SK-N-SH treated with all-trans-retinoic acid at 6 μM for 48 hours (cell line): ENCODE measurements around the gene MGMT.

Experiments used
- ATAC-seq: fragments of 200-7000 bp; cut with Tn5 transposase; 3 replicates; pipeline ENCODE4 v1.9.1; 2020; ENCODE audit warnings: mild to moderate bottlenecking, moderate library complexity
- ARNTL ChIP-seq: fragments of 450-650 bp; formaldehyde crosslinking; IDR thresholded peaks from 2 replicates; pipeline ENCODE4 v1.5.0; 2020; ENCODE audit warnings: low read depth, mild to moderate bottlenecking, moderate library complexity, borderline replicate concordance
- BACH2 ChIP-seq: fragments of 250-450 bp; sonication (Bioruptor Pico); IDR thresholded peaks from 2 replicates; pipeline ENCODE4 v1.9.0; 2021; ENCODE audit warnings: mild to moderate bottlenecking, borderline replicate concordance
- CREB5 ChIP-seq: fragments of 250-450 bp; sonication (Bioruptor Pico); IDR thresholded peaks from 2 replicates; pipeline ENCODE4 v1.5.1; 2020; ENCODE audit warnings: low read depth, mild to moderate bottlenecking, moderate library complexity
- CSDC2 ChIP-seq: fragments of 250-450 bp; sonication (Bioruptor Pico); IDR thresholded peaks from 2 replicates; pipeline ENCODE4 v1.5.0; 2020; ENCODE audit warnings: mild to moderate bottlenecking, moderate library complexity
- ESRRG ChIP-seq: fragments of 250-450 bp; sonication (Bioruptor Pico); IDR thresholded peaks from 2 replicates; pipeline ENCODE4 v1.6.1; 2021; ENCODE audit warnings: mild to moderate bottlenecking
- GLIS3 ChIP-seq: fragments of 250-450 bp; sonication (Bioruptor Pico); IDR thresholded peaks from 2 replicates; pipeline ENCODE4 v1.5.0; 2020; ENCODE audit warnings: mild to moderate bottlenecking, moderate library complexity
- ISL1 ChIP-seq: fragments of 250-450 bp; sonication (Bioruptor Pico); IDR thresholded peaks from 2 replicates; pipeline ENCODE4 v2.1.2; 2022; ENCODE audit warnings: mild to moderate bottlenecking, moderate library complexity
- OSR1 ChIP-seq: fragments of 250-450 bp; sonication (Bioruptor Pico); IDR thresholded peaks from 2 replicates; pipeline ENCODE4 v1.8.0; 2022; ENCODE audit warnings: moderate library complexity, mild to moderate bottlenecking, inconsistent platforms
- PATZ1 ChIP-seq: fragments of 250-450 bp; sonication (Bioruptor Pico); IDR thresholded peaks from 2 replicates; pipeline ENCODE4 v1.8.0; 2020; ENCODE audit warnings: mild to moderate bottlenecking, moderate library complexity, borderline replicate concordance
- PPARA ChIP-seq: fragments of 250-450 bp; sonication (Bioruptor Pico); IDR thresholded peaks from 2 replicates; pipeline ENCODE4 v1.5.0; 2020; ENCODE audit warnings: mild to moderate bottlenecking, borderline replicate concordance
- SNAI2 ChIP-seq: fragments of 250-450 bp; sonication (Bioruptor Pico); IDR thresholded peaks from 2 replicates; pipeline ENCODE4 v1.5.0; 2020; ENCODE audit warnings: mild to moderate bottlenecking, moderate library complexity
- TCF4 ChIP-seq: fragments of 250-450 bp; sonication (Bioruptor Pico); IDR thresholded peaks from 2 replicates; pipeline ENCODE4 v1.8.0; 2021; ENCODE audit warnings: mild to moderate bottlenecking, moderate library complexity, borderline replicate concordance
- TOX ChIP-seq: fragments of 250-450 bp; sonication (Bioruptor Pico); IDR thresholded peaks from 2 replicates; pipeline ENCODE4 v1.8.0; 2021; ENCODE audit warnings: mild to moderate bottlenecking, moderate library complexity, borderline replicate concordance
- ZC3H10 ChIP-seq: fragments of 250-450 bp; sonication (Bioruptor Pico); IDR thresholded peaks from 2 replicates; pipeline ENCODE4 v1.5.1; 2021; ENCODE audit warnings: mild to moderate bottlenecking, moderate library complexity
- ZFP3 ChIP-seq: fragments of 250-450 bp; sonication (Bioruptor Pico); IDR thresholded peaks from 2 replicates; pipeline ENCODE4 v1.5.0; 2020; ENCODE audit warnings: mild to moderate bottlenecking, moderate library complexity
- ZNF565 ChIP-seq: fragments of 450-650 bp; formaldehyde crosslinking; conservative IDR thresholded peaks from 2 replicates; pipeline ENCODE4 v1.5.0; 2020; ENCODE audit warnings: low read depth, mild to moderate bottlenecking, moderate library complexity
- ZNF70 ChIP-seq: fragments of 450-650 bp; formaldehyde crosslinking; IDR thresholded peaks from 2 replicates; pipeline ENCODE4 v1.5.0; 2020; ENCODE audit warnings: mild to moderate bottlenecking, moderate library complexity
- ZNF8 ChIP-seq: fragments of 450-650 bp; formaldehyde crosslinking; IDR thresholded peaks from 2 replicates; pipeline ENCODE4 v1.5.0; 2020; ENCODE audit warnings: mild to moderate bottlenecking, moderate library complexity
- TF ChIP-seq, protein P1 (sequence below): fragments of 250-450 bp; sonication (Bioruptor Pico); IDR thresholded peaks from 2 replicates; pipeline ENCODE4 v1.5.1; 2021; ENCODE audit warnings: mild to moderate bottlenecking, moderate library complexity
- TF ChIP-seq, protein P2 (sequence below): fragments of 250-450 bp; sonication (Bioruptor Pico); IDR thresholded peaks from 2 replicates; pipeline ENCODE4 v1.8.0; 2021; ENCODE audit warnings: low read depth, mild to moderate bottlenecking, moderate library complexity, borderline replicate concordance

Gene MGMT

GRCh38 chr10:129679207-129679606 lies 212.2 kb downstream of the MGMT start:
- TF ChIP-seq GLIS3 (CRISPR knock-in tag) (no peak), CSDC2 (CRISPR knock-in tag) (no peak), TCF4 (CRISPR knock-in tag) (no peak), ESRRG (no peak), BACH2 (no peak), ZC3H10 (CRISPR knock-in tag) (no peak), SNAI2 (CRISPR knock-in tag) (no peak), ZNF70 (CRISPR knock-in tag) (no peak)
- TF ChIP-seq, protein P1, sequence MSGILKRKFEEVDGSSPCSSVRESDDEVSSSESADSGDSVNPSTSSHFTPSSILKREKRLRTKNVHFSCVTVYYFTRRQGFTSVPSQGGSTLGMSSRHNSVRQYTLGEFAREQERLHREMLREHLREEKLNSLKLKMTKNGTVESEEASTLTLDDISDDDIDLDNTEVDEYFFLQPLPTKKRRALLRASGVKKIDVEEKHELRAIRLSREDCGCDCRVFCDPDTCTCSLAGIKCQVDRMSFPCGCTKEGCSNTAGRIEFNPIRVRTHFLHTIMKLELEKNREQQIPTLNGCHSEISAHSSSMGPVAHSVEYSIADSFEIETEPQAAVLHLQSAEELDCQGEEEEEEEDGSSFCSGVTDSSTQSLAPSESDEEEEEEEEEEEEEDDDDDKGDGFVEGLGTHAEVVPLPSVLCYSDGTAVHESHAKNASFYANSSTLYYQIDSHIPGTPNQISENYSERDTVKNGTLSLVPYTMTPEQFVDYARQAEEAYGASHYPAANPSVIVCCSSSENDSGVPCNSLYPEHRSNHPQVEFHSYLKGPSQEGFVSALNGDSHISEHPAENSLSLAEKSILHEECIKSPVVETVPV (CRISPR knock-in tag), result no peak
- no peak for ATAC-seq

- TF ChIP-seq SNAI2 (CRISPR knock-in tag) (no peak), ESRRG (no peak), ARNTL (CRISPR knock-in tag) (no peak), CREB5 (CRISPR knock-in tag) (no peak), BACH2 (no peak), ZNF8 (CRISPR knock-in tag) (no peak), OSR1 (CRISPR knock-in tag) (no peak), ZC3H10 (CRISPR knock-in tag) (no peak), ZNF565 (CRISPR knock-in tag) (no peak), ISL1 (CRISPR knock-in tag) (no peak), TOX (CRISPR knock-in tag) (no peak), ZFP3 (CRISPR knock-in tag) (no peak), TCF4 (CRISPR knock-in tag) (no peak)
- no peak for ATAC-seq
Measured at GRCh38 chr10:129680661-129681344, 213.8 kb downstream of the MGMT start.

GRCh38 chr10:129681856-129682255 lies 214.8 kb downstream of the MGMT start:
- TF ChIP-seq TCF4 (CRISPR knock-in tag) (no peak), SNAI2 (CRISPR knock-in tag) (no peak), ESRRG (no peak), PPARA (CRISPR knock-in tag) (no peak), OSR1 (CRISPR knock-in tag) (no peak)
- no peak for ATAC-seq

DNA sequence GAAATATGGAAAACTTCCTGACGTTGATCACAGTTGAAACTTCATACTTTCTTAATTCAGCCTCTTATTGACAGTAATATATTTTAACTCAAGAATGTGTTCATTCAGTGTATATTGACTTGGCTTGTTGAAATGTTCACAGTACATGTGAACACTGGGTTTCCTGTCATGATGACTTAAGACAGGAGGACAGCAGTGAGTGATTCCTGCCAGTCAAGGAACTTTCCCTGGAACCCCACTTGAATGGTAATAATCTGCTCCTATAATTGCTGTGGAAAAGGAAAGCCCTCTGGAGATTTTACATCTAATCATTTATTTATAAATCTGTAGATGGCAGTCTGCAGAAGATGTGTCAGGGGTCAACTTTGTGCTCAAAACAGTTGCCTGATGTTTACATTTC lies 216.5 kb downstream of the MGMT start:
- ATAC-seq, result no peak
- TF ChIP-seq ISL1 (CRISPR knock-in tag) (no peak), CSDC2 (CRISPR knock-in tag) (no peak)

GRCh38 chr10:129683920-129684319 lies 216.9 kb downstream of the MGMT start:
- no peak for ATAC-seq
- no peak for TF ChIP-seq PATZ1 (CRISPR knock-in tag)
- TF ChIP-seq, protein P2, sequence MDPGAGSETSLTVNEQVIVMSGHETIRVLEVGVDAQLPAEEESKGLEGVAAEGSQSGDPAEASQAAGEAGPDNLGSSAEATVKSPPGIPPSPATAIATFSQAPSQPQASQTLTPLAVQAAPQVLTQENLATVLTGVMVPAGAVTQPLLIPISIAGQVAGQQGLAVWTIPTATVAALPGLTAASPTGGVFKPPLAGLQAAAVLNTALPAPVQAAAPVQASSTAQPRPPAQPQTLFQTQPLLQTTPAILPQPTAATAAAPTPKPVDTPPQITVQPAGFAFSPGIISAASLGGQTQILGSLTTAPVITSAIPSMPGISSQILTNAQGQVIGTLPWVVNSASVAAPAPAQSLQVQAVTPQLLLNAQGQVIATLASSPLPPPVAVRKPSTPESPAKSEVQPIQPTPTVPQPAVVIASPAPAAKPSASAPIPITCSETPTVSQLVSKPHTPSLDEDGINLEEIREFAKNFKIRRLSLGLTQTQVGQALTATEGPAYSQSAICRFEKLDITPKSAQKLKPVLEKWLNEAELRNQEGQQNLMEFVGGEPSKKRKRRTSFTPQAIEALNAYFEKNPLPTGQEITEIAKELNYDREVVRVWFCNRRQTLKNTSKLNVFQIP (CRISPR knock-in tag), result no peak
- no peak for TF ChIP-seq PPARA (CRISPR knock-in tag)
- no peak for TF ChIP-seq BACH2
